Neural progenitor cell (in vitro differentiated cells): ENCODE measurements around the gene SNX22.

Experiments
- CTCF ChIP-seq: fragments of 200-600 bp; sonication (generic); IDR thresholded peaks from 2 replicates; pipeline ENCODE4 v1.5.1; 2017; ENCODE audit warnings: antibody characterized with exemption, mild to moderate bottlenecking
- EZH2 ChIP-seq: fragments of 200-600 bp; sonication (generic); IDR thresholded peaks from 2 replicates; pipeline ENCODE4 v1.6.1; 2017; ENCODE audit warnings: antibody characterized with exemption, mild to moderate bottlenecking, moderate library complexity
- EZH2phosphoT487 ChIP-seq: fragments of 200-600 bp; sonication (generic); IDR thresholded peaks from 2 replicates; pipeline ENCODE4 v1.6.1; 2017; ENCODE audit warnings: antibody characterized with exemption

GRCh38 chr15:64102497-64102896 lies 49.0 kb upstream of the SNX22 start:
- TF ChIP-seq CTCF (no peak), EZH2 (no peak), EZH2phosphoT487 (no peak)
